IMR-90 (cell line): Measurements from ENCODE around the gene CUX1. TPM values are rescaled to one million over a fixed set of nuclear protein-coding genes. Genes with fewer than 3 reads are reported as not detected.

Experiments
- ATAC-seq: fragments of 200-7000 bp; cut with Tn5 transposase; 2 replicates; pipeline ENCODE4 v1.9.1; 2020; ENCODE audit warnings: low read depth, mild to moderate bottlenecking, moderate library complexity
- BruUV-seq: library from RNA; stranded (reverse); fragments of 400-500 nt; replicated peaks from 2 replicates; lab custom pipeline; 2021; lab: Mats Ljungman, UMichigan
- CTCF ChIA-PET: fragments of 300-600 bp; formaldehyde crosslinking; extraction: SDS; loops from one replicate; lab custom pipeline; 2021; ENCODE audit warnings: antibody characterized with exemption; lab: Yijun Ruan, JAX
- POLR2A ChIA-PET: fragments of 300-600 bp; sonication (Branson Sonifier 250); formaldehyde crosslinking; loops from one replicate; lab custom pipeline; 2022; ENCODE audit warnings: antibody characterized with exemption; ENCODE audit not compliant: unreplicated experiment; lab: Charles Lee
- DNase-seq: peaks from one replicate; pipeline ENCODE4 v3.0.0; 2013
- H2AFZ ChIP-seq: replicated peaks from 2 replicates; pipeline ENCODE3; 2013; ENCODE audit warnings: low read length, mild to moderate bottlenecking; ENCODE audit not compliant: poor library complexity
- H2AK5ac ChIP-seq: 2 replicates; pipeline ENCODE4 v1.6.1; 2013; ENCODE audit warnings: low read depth, low read length, inconsistent platforms
- H2AK9ac ChIP-seq: replicated peaks from 2 replicates; pipeline ENCODE3; 2013; ENCODE audit warnings: mild to moderate bottlenecking, low read depth, low read length, moderate library complexity; ENCODE audit not compliant: poor library complexity
- H2BK120ac ChIP-seq: 2 replicates; pipeline ENCODE4 v1.6.1; 2013; ENCODE audit warnings: low read depth, low read length, inconsistent platforms
- H2BK15ac ChIP-seq: 3 replicates; pipeline ENCODE4 v1.6.1; 2013; ENCODE audit warnings: low read depth, low read length, inconsistent platforms
- H2BK20ac ChIP-seq: 2 replicates; pipeline ENCODE4 v1.6.1; 2013; ENCODE audit warnings: low read depth, mild to moderate bottlenecking, inconsistent platforms, low read length, moderate library complexity
- H2BK5ac ChIP-seq: 2 replicates; pipeline ENCODE4 v1.6.1; 2013; ENCODE audit warnings: mild to moderate bottlenecking, low read depth, low read length, inconsistent platforms; ENCODE audit not compliant: poor library complexity, severe bottlenecking
- H3K14ac ChIP-seq: replicated peaks from 2 replicates; pipeline ENCODE4 v1.6.1; 2013; ENCODE audit warnings: low read depth, low read length, inconsistent platforms
- H3K18ac ChIP-seq: 2 replicates; pipeline ENCODE4 v1.6.1; 2013; ENCODE audit warnings: low read depth, low read length, control low read depth
- H3K23ac ChIP-seq: 2 replicates; pipeline ENCODE4 v1.6.1; 2013; ENCODE audit warnings: low read depth, low read length, inconsistent platforms
- H3K27ac ChIP-seq: 2 replicates; pipeline ENCODE4 v1.5.1; 2013; ENCODE audit warnings: mild to moderate bottlenecking, control low read depth, low read length; ENCODE audit not compliant: insufficient read depth
- H3K27me3 ChIP-seq: 2 replicates; pipeline ENCODE4 v1.6.1; 2013; ENCODE audit warnings: low read length; ENCODE audit not compliant: control insufficient read depth, insufficient read depth
- H3K36me3 ChIP-seq: 2 replicates; pipeline ENCODE4 v1.6.1; 2013; ENCODE audit warnings: low read length, mixed read lengths; ENCODE audit not compliant: control insufficient read depth, insufficient read depth
- H3K4ac ChIP-seq: 2 replicates; pipeline ENCODE4 v1.6.1; 2013; ENCODE audit warnings: low read depth, low read length, inconsistent platforms
- H3K4me1 ChIP-seq: 2 replicates; pipeline ENCODE4 v1.6.1; 2013; ENCODE audit warnings: low read length, mixed read lengths; ENCODE audit not compliant: control insufficient read depth, insufficient read depth
- H3K4me2 ChIP-seq: 2 replicates; pipeline ENCODE4 v1.6.1; 2013; ENCODE audit warnings: low read depth, mild to moderate bottlenecking, control low read depth, low read length, moderate library complexity
- H3K4me3 ChIP-seq: 2 replicates; pipeline ENCODE4 v1.5.1; 2013; ENCODE audit warnings: low read depth, mild to moderate bottlenecking, control low read depth, low read length, moderate library complexity; ENCODE audit not compliant: insufficient read depth
- H3K56ac ChIP-seq: 2 replicates; pipeline ENCODE4 v1.6.1; 2013; ENCODE audit warnings: low read length, inconsistent platforms; ENCODE audit not compliant: insufficient read depth; ENCODE audit errors: extremely low read depth
- H3K79me1 ChIP-seq, 2 experiments: 2 replicates each; pipeline ENCODE4 v1.6.1; 2013; ENCODE audit warnings: low read length in 2 of 2, inconsistent platforms in 1 of 2, low read depth in 1 of 2
- H3K9ac ChIP-seq: 2 replicates; pipeline ENCODE4 v1.6.1; 2013; ENCODE audit warnings: low read depth, low read length, control low read depth
- H3K9me1 ChIP-seq: 2 replicates; pipeline ENCODE4 v1.6.1; 2013; ENCODE audit warnings: low read length, inconsistent platforms; ENCODE audit not compliant: insufficient read depth
- H3K9me3 ChIP-seq: 2 replicates; pipeline ENCODE4 v1.6.1; 2013; ENCODE audit warnings: low read length; ENCODE audit not compliant: control insufficient read depth, insufficient read depth
- H4K20me1 ChIP-seq: 2 replicates; pipeline ENCODE4 v1.6.1; 2013; ENCODE audit warnings: low read length, inconsistent platforms; ENCODE audit not compliant: insufficient read depth
- H4K5ac ChIP-seq: 2 replicates; pipeline ENCODE4 v1.6.1; 2013; ENCODE audit warnings: mild to moderate bottlenecking, low read depth, low read length, control low read depth
- H4K8ac ChIP-seq, 2 experiments: 2 replicates each; pipeline ENCODE4 v1.6.1; 2013; ENCODE audit warnings: low read depth in 2 of 2, low read length in 2 of 2, control low read depth in 1 of 2, inconsistent platforms in 1 of 2
- H4K91ac ChIP-seq: 2 replicates; pipeline ENCODE4 v1.6.1; 2013; ENCODE audit warnings: low read depth, low read length, inconsistent platforms; ENCODE audit not compliant: insufficient read depth
- FOS ChIP-seq: fragments of 150-350 bp; IDR thresholded peaks from 2 replicates; pipeline ENCODE4 v1.6.1; 2016; ENCODE audit warnings: low read depth, low read length
- WGBS, 2 experiments: methylation state at CpG; one replicate each; pipeline versions ENCODE4 v1.1.5 to v1.1.7; 2013; ENCODE audit warnings: missing lambda C conversion rate in 2 of 2; ENCODE audit not compliant: insufficient read length in 1 of 2; ENCODE audit errors: extremely low coverage in 2 of 2; 5-methylcytosine and 5-hydroxymethylcytosine counted together
- dilution Hi-C: fragments of 300-500 bp; cut with HindIII; formaldehyde crosslinking; loops from one replicate; pipeline ENCODE4 v1.14.3; 2018; ENCODE audit warnings: low sequenced_read_pairs; ENCODE audit not compliant: unreplicated experiment
- in situ Hi-C: fragments of 300-500 bp; cut with MboI; formaldehyde crosslinking; loops from 3 replicates; pipeline ENCODE4 v1.14.3; 2019; ENCODE audit warnings: low sequenced_read_pairs, inconsistent platforms, mixed read lengths
- intact Hi-C: fragments of 100-400 bp; cut with micrococcal nuclease; formaldehyde crosslinking; loops from 2 replicates; pipeline ENCODE4 v1.10.0; 2022
- polyA plus RNA-seq, 3 experiments: library from polyadenylated mRNA; depleted of rRNA; stranded (reverse); fragments of >200 nt; gene quantifications; 2 replicates each; pipeline ENCODE4 v1.2.3, GENCODE V29; 2012; ENCODE audit warnings: low replicate concordance in 1 of 3
- total RNA-seq: library from RNA; depleted of rRNA; stranded (reverse); fragments of >200 nt; gene quantifications from 2 replicates; pipeline ENCODE4 v1.2.3, GENCODE V29; 2012

Gene CUX1
- total and polyA plus RNA-seq, 2 of the 4 experiments (the other 2 are of a cell fraction): 19.7 to 46.4 TPM

GRCh38 chr7:101971457-101971856 is 154.0 kb downstream of the CUX1 start:
- Histone ChIP-seq H3K56ac (no peak overlapping the region), H4K20me1 (peaks cover 8% of the 10 kb centered on the region), H3K27me3 (no peaks in the 10 kb centered on the region), H2BK120ac (no peak overlapping the region), H3K23ac (no peak overlapping the region), H3K14ac (no peak overlapping the region), H3K9me1 (peaks cover 5% of the 10 kb centered on the region; the same call in 1 of the 2 replicates), H2AFZ (no peak overlapping the region), H3K9me3 (no peaks in the 10 kb centered on the region), H3K9ac (no peak overlapping the region), H2BK5ac (no peak overlapping the region), H4K8ac (no peak overlapping the region), H3K27ac (no peak overlapping the region), H4K5ac (no peak overlapping the region), H2BK20ac (no peak overlapping the region), H3K36me3 (peaks cover 4% of the 10 kb centered on the region; the same call in 1 of the 2 replicates), H3K18ac (no peak overlapping the region), H2AK5ac (no peak overlapping the region), H4K91ac (no peak overlapping the region), H3K4ac (no peak overlapping the region), H3K4me2 (no peak overlapping the region), H3K4me1 (no peaks in the 10 kb centered on the region), H2AK9ac (no peak overlapping the region), H3K79me1 (peaks cover 17 to 65% of the 10 kb centered on the region in 2 experiments; a peak in 3 of 4 replicates), H3K4me3 (no peak overlapping the region), H2BK15ac (no peak overlapping the region)
- POLR2A ChIA-PET: no interaction called here
- DNase-seq: no peak
- dilution Hi-C loops (no loop called here), intact Hi-C loops (no loop called here), in situ Hi-C loops (no loop called here)
- TF ChIP-seq FOS: no peak
- 100% methylated on average over 1 of the region's 3 CpGs; no CpG with 5 or more reads in 1 of the 2 experiments for WGBS, 2 experiments
- CTCF ChIA-PET: no interaction called here
- no peak for ATAC-seq
- BruUV-seq: no TSS peak
